H7 (cell line): ENCODE results near the gene PTPN3. TPM values are rescaled to one million over a fixed set of nuclear protein-coding genes. Genes with fewer than 3 reads are reported as not detected.
"Not testable (repeated sequence)": the region's sequence is repeated elsewhere in the genome, so short reads cannot be mapped to it uniquely, and the experiment has no call there.

ENCODE experiments used
- DNase-seq: peaks from one replicate; pipeline ENCODE4 v3.0.0; 2012
- H3K27me3 ChIP-seq: 2 replicates; pipeline ENCODE4 v1.6.0; 2011; ENCODE audit warnings: mild to moderate bottlenecking, low read length; ENCODE audit not compliant: control insufficient read depth, insufficient read depth
- H3K36me3 ChIP-seq: replicated peaks from 2 replicates; pipeline ENCODE4 v1.5.1; 2011; ENCODE audit warnings: low read length; ENCODE audit not compliant: control insufficient read depth, insufficient read depth
- H3K4me3 ChIP-seq: 2 replicates; pipeline ENCODE4 v1.5.1; 2011; ENCODE audit warnings: low read depth, mild to moderate bottlenecking, control low read depth, low read length, moderate library complexity; ENCODE audit not compliant: insufficient read depth
- total RNA-seq: library from RNA; depleted of rRNA; stranded (reverse); fragments of >200 nt; shearing (Covaris generic); gene quantifications from 2 replicates; pipeline ENCODE4 v1.2.3, GENCODE V29; 2014

The PTPN3 gene
- total RNA-seq, 1 experiment from 2014 or later, result 0.62 TPM

- Histone ChIP-seq H3K27me3 (no peaks in the 10 kb centered on the region), H3K4me3 (no peak overlapping the region), H3K36me3 (no peaks in the 10 kb centered on the region)
- DNase-seq, result no peak
These were observed 119.8 kb downstream of the PTPN3 start for GRCh38 chr9:109378316-109378715.

- H3K4me3 ChIP-seq, result no peak overlapping the region
- H3K27me3 ChIP-seq, result no peaks in the 10 kb centered on the region
- H3K36me3 ChIP-seq, result no peaks in the 10 kb centered on the region
- DNase-seq, result no peak
These were observed 125.9 kb downstream of the PTPN3 start for GRCh38 chr9:109372246-109372645.

- no peak for DNase-seq
- no peaks in the 10 kb centered on the region for H3K36me3 ChIP-seq
- H3K4me3 ChIP-seq, result no peak overlapping the region
- no peaks in the 10 kb centered on the region for H3K27me3 ChIP-seq
These were observed 126.7 kb downstream of the PTPN3 start for GRCh38 chr9:109371374-109371773.

- H3K4me3 ChIP-seq, result no peak overlapping the region
- H3K36me3 ChIP-seq, result no peaks in the 10 kb centered on the region
- H3K27me3 ChIP-seq, result no peaks in the 10 kb centered on the region
These were observed 128.8 kb downstream of the PTPN3 start for GRCh38 chr9:109369285-109369684.

DNA sequence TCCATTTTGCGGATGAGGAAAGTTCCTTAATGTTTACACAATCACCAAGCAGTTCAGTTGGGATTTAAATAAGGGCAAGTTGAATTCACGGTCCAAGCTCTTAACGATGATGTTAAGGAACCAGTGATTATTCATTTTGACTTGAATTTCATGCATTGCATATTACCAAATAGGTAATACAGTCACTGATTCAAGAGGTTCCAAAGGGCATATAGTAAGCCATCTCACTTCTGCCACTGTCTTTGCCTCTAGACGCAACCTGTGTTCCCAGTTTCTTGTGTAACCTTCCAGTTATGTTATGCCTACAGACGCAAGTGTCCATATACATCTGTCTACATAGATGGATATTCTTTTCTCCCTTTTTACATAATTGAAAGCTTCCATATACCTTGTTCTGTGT is 137.3 kb downstream of the PTPN3 start:
- no peak for DNase-seq
- H3K36me3 ChIP-seq, result no peaks in the 10 kb centered on the region
- no peaks in the 10 kb centered on the region for H3K27me3 ChIP-seq
- no peak overlapping the region for H3K4me3 ChIP-seq

More at GRCh38 chr9:109369285-109369684, 128.8 kb downstream of the PTPN3 start:
- no peak for DNase-seq

DNA sequence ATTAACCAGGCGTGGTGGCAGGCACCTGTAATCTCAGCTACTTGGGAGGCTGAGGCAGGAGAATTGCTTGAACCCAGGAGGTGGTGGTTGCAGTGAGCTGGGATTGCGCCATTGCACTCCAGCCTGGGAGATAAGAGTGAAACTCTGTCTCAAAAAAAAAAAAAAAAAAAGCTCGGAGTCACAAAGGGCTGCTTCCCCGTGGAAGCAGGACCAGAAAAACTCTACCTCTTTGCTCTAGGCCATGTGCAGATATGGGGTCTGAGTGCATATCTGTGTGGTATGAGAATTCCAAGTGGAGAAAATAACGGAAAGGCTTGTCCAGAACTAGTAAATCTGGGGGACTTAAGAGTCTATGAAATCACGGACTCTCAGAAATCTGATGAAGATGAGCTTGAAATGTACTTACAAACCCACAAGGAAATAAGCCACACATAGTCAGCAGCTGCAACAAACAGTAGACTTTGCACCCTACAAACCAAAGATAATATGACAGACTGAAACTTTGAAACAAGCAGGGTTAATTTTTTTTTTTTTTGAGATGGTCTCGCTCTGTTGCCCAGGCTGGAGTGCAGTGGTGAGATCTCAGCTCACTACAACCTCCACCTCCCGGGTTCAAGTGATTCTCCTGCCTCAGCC is 139.0 kb downstream of the PTPN3 start:
- not testable (repeated sequence) for H3K4me3 ChIP-seq, H3K36me3 ChIP-seq, DNase-seq, H3K27me3 ChIP-seq

DNA sequence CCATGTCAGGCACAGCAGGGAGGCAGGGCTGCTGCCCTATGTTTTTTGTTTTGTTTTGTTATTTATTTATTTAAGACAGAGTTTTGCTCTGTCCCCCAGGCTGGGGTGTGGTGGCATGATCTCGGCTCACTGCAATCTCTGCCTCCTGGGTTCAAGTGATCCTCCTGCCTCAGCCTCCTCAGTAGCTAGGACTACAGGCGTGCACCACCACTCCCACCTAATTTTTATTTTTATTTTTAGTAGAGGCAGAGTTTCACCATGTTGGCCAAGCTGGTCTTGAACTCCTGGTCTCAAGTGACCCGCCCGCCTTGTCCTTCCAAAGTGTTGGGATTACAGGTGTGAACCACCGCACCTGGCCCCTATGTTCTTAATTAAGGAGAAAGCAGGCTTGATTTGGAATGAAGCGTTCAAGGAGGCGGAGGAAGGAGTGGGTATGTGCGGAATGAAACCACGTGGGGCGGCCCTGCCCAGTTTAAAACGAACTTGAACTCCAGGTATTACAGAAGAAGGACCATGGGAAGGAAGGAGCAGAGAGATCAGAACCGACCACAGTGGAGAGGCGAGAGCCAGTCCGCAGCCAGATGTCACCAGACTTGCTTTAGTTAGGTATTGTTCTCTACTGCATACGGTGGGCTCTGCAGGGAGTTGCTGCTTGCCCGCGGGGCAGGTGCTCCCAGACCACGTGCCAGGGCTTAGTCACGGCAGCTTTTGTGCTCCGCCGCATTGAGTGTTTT is 142.4 kb downstream of the PTPN3 start:
- DNase-seq, result no peak
- no peaks in the 10 kb centered on the region for H3K36me3 ChIP-seq

GRCh38 chr9:109354190-109354589 is 143.9 kb downstream of the PTPN3 start:
- H3K4me3 ChIP-seq, result no peak overlapping the region
- no peak for DNase-seq
- H3K27me3 ChIP-seq, result no peaks in the 10 kb centered on the region
- H3K36me3 ChIP-seq, result no peaks in the 10 kb centered on the region

More for the DNA sequence above, 142.4 kb downstream of the PTPN3 start:
- no peak overlapping the region for H3K4me3 ChIP-seq
- H3K27me3 ChIP-seq, result no peaks in the 10 kb centered on the region

DNA sequence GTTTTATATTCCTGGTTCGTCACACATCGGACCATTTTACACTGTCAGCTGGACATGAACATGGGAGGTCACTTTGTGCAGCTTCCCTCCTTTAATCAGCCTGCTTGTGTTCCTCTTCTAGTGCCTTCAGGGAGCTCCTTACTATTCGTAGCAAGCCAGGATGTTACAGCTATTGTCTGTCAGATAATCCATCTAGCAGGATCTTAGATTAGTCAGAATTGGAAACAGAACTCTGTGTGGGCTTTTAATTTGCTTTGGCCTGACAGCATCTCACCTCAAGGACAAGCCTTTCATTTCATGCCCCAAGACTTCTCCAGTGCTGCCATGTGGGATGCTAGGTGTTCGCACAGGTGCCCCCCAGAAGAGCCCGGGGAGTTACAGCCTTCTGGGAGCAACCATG is 147.1 kb downstream of the PTPN3 start:
- Histone ChIP-seq H3K4me3 (no peak overlapping the region), H3K36me3 (no peaks in the 10 kb centered on the region), H3K27me3 (no peaks in the 10 kb centered on the region)
- no peak for DNase-seq

GRCh38 chr9:109349421-109349846 is 148.7 kb downstream of the PTPN3 start:
- H3K36me3 ChIP-seq, result no peaks in the 10 kb centered on the region
- no peak for DNase-seq
- no peak overlapping the region for H3K4me3 ChIP-seq
- no peaks in the 10 kb centered on the region for H3K27me3 ChIP-seq

- H3K27me3 ChIP-seq, result no peaks in the 10 kb centered on the region
- no peak for DNase-seq
- no peaks in the 10 kb centered on the region for H3K36me3 ChIP-seq
- H3K4me3 ChIP-seq, result no peak overlapping the region
These were observed 151.2 kb downstream of the PTPN3 start for GRCh38 chr9:109346904-109347303.

DNA sequence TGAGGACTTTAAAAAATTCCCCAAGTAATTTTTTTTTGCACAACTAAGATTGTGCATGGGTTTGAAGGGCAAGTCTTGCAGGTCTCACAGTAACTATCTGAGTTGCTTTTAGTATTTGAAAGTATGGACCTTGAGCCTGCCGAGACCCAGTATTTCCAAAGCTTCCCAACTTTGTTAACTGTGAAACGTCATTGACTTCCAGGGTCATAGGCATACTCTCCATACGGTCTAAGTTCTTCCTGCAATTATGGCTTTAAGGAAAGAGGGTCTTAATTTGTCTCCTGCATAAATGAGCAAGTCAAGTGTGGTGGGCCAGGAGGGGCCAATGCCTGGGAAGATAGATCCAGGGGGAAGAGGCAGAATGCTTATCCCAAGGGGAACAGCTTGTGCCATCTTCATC is 153.2 kb downstream of the PTPN3 start:
- Histone ChIP-seq H3K4me3 (no peak overlapping the region), H3K27me3 (no peaks in the 10 kb centered on the region), H3K36me3 (no peaks in the 10 kb centered on the region)
- DNase-seq, result no peak

GRCh38 chr9:109342878-109343277 is 155.2 kb downstream of the PTPN3 start:
- Histone ChIP-seq H3K36me3 (no peaks in the 10 kb centered on the region), H3K4me3 (no peak overlapping the region), H3K27me3 (no peaks in the 10 kb centered on the region)
- no peak for DNase-seq

DNA sequence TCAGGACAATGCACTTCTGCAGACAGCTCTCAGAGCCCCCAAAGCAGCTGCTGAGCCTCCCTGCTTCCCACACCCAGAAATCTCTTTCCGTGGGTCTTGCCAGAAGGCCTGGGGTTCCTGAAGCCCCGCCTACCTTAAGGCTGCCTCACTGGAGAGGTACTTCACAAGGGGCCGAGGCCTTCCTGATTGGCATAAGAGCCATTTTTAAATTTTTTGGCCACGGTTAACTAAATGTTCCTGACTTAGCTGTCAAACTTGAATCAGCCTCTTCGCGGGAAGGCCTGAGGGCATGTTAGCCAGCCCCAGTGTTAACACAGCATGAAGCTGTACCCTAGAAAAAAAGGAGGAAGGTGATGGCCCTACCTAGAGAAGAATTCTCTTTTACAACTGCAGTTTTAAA is 156.5 kb downstream of the PTPN3 start:
- DNase-seq, result no peak
- Histone ChIP-seq H3K36me3 (no peaks in the 10 kb centered on the region), H3K4me3 (no peak overlapping the region), H3K27me3 (no peaks in the 10 kb centered on the region)

DNA sequence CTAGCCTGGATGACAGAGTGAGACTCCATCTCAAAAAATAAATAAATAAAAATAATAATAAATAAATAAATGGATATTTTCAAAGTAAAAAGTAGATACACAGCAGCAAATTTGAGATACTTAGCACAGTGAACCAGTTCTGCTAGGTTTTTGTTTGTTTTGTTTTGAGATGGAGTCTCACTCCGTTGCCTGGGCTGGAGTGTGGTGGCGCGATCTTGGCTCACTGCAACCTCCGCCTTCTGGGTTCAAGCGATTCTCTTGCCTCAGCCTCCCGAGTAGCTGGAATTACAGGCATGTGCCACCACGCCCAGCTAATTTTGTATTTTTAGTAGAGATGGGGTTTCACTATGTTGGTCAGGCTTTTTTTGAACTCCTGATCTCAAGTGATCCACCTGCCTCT is 157.1 kb downstream of the PTPN3 start:
- not testable (repeated sequence) for DNase-seq, H3K4me3 ChIP-seq, H3K27me3 ChIP-seq, H3K36me3 ChIP-seq
